A549 (cell line): ENCODE data around the gene USP54.

Experiments used
- CTCF ChIP-seq: fragments of >200 bp; sonication (Bioruptor Twin); formaldehyde crosslinking; IDR thresholded peaks from 3 replicates; pipeline ENCODE4 v1.5.1; 2016
- HOXB13 ChIP-seq: fragments of 250-450 bp; sonication (Bioruptor Pico); IDR thresholded peaks from 2 replicates; pipeline ENCODE4 v1.5.0; 2020; ENCODE audit warnings: low read depth, mild to moderate bottlenecking, moderate library complexity
- NR3C1 ChIP-seq: fragments of >200 bp; sonication (Bioruptor Twin); formaldehyde crosslinking; IDR thresholded peaks from 3 replicates; pipeline ENCODE4 v1.6.1; 2017
- POLR2A ChIP-seq: IDR thresholded peaks from 2 replicates; pipeline ENCODE4 v1.6.1; 2012; ENCODE audit warnings: mild to moderate bottlenecking, low read length
- REST ChIP-seq: fragments of 200-600 bp; sonication (generic); IDR thresholded peaks from 2 replicates; pipeline ENCODE4 v1.6.1; 2016; ENCODE audit warnings: antibody characterized with exemption, mild to moderate bottlenecking, moderate library complexity

- TF ChIP-seq CTCF: no peak
- no peak for TF ChIP-seq POLR2A
- TF ChIP-seq HOXB13 (CRISPR knock-in tag): no peak
- no peak for TF ChIP-seq REST
- TF ChIP-seq NR3C1: no peak
Measured at GRCh38 chr10:73522263-73522662, 68.9 kb downstream of the USP54 start.
